Right lobe of liver (tissue), 4 donors: ENCODE measurements around the gene TSC22D4.

Experiments used
- POLR2A ChIP-seq: fragments of 450-650 bp; IDR thresholded peaks from one replicate; pipeline ENCODE4 v1.6.1; 2017; ENCODE audit warnings: antibody characterized with exemption, mild to moderate bottlenecking
- TF ChIP-seq, protein P1 (sequence below), 4 donors: fragments of 200-600 bp in 3 of 4; fragments of 450-650 bp in 1 of 4; IDR thresholded peaks; one replicate each; pipeline versions ENCODE4 v1.5.1 to v1.8.0; 2016 to 2022; ENCODE audit warnings: antibody characterized with exemption in 4 of 4, mild to moderate bottlenecking in 2 of 4
- donor health status: DM: no; HTN: no; CAD: no.
- donor health status: DM: no; HTN: no; CAD: no.
- donor health status: DM: no; HTN: yes; CAD: no.

DNA sequence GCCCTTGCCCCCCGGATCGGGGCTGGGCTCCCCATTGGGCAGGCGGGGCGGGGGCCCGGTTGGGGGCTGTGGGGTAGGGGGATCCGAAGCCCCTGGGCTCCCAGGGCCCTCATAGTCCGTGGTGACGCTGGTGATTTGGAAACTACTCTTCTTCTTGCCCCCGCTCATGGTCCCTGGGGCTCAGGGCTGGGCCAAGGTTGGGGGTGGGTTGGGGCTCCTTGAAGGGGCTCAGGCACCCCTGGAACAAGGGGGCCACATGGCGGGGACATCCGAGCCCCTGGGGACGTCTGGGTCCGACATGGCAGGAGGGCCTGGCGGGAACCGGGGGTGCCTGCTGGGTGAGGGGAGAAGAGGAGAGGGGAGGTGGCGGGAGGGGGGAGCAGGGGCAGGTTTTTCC is 1.1 kb downstream of the TSC22D4 start:
- TF ChIP-seq, protein P1, sequence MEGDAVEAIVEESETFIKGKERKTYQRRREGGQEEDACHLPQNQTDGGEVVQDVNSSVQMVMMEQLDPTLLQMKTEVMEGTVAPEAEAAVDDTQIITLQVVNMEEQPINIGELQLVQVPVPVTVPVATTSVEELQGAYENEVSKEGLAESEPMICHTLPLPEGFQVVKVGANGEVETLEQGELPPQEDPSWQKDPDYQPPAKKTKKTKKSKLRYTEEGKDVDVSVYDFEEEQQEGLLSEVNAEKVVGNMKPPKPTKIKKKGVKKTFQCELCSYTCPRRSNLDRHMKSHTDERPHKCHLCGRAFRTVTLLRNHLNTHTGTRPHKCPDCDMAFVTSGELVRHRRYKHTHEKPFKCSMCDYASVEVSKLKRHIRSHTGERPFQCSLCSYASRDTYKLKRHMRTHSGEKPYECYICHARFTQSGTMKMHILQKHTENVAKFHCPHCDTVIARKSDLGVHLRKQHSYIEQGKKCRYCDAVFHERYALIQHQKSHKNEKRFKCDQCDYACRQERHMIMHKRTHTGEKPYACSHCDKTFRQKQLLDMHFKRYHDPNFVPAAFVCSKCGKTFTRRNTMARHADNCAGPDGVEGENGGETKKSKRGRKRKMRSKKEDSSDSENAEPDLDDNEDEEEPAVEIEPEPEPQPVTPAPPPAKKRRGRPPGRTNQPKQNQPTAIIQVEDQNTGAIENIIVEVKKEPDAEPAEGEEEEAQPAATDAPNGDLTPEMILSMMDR (IDR thresholded peaks at IDR 0.05) = no peak
- no peak for TF ChIP-seq POLR2A
